Stomach (tissue), 4 donors: ENCODE results near the gene MUC5AC.

ENCODE experiments used
- EP300 ChIP-seq: sonication (generic); formaldehyde crosslinking; IDR thresholded peaks from one replicate; pipeline ENCODE4 v1.6.1; 2017; ENCODE audit warnings: antibody characterized with exemption
- POLR2A ChIP-seq, 4 donors: fragments of 450-650 bp; IDR thresholded peaks; one replicate each; pipeline ENCODE4 v1.6.1; 2016; ENCODE audit warnings: antibody characterized with exemption in 4 of 4, control low read depth in 2 of 4, mild to moderate bottlenecking in 1 of 4, moderate library complexity in 1 of 4
- POLR2AphosphoS5 ChIP-seq, 3 donors: sonication (generic); formaldehyde crosslinking; IDR thresholded peaks; one replicate each; pipeline ENCODE4 v1.6.1; 2016; ENCODE audit warnings: antibody characterized with exemption in 3 of 3
- TF ChIP-seq, protein P1 (sequence below), 7 experiments: fragments of 450-650 bp in 4 of 7; fragments of 200-600 bp in 3 of 7; sonication (generic) in 3 of 7; IDR thresholded peaks; one replicate each; pipeline ENCODE4 v1.5.1; 2016 to 2019; ENCODE audit warnings: antibody characterized with exemption in 7 of 7, control low read depth in 2 of 7, mild to moderate bottlenecking in 1 of 7

DNA sequence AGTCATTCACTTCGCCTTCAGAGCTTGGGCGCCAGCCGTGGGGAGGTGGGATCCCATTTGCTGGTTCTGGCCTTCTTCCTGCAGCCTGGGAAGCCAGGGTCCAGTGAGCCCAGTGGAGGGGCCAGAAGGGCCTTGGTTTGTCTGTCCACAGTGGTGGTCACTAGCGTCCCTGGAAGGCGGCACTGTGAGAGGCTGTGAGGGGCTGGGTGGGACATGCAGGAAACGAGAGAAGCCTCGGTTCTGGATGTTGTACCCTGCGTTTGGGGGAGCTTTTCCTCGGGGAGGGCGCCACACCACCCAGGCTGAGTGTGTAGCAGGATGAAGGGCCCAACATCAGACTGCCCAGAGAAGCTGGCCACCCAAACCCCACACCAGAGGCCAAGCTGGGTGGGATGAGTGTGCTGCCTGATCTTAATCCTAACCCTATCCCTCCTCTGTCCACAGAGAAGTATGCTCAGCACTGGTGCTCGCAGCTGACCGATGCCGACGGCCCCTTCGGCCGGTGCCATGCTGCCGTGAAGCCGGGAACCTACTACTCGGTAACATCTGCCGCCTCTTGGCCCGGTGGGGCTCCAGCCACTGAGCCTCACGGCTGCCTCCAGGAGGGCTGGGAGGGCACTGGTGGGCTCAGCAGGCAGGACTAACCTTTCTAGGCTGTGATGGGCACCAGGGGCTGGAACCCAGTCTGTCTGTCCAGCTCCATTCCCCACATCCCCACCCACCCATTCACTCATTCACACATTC lies 14.4 kb downstream of the MUC5AC start:
- TF ChIP-seq EP300 (no peak), POLR2A (IDR thresholded peaks at IDR 0.05) (no peak), POLR2AphosphoS5 (IDR thresholded peaks at IDR 0.05) (peak in 1 of 3 donors; percentile 10)
- TF ChIP-seq, protein P1, sequence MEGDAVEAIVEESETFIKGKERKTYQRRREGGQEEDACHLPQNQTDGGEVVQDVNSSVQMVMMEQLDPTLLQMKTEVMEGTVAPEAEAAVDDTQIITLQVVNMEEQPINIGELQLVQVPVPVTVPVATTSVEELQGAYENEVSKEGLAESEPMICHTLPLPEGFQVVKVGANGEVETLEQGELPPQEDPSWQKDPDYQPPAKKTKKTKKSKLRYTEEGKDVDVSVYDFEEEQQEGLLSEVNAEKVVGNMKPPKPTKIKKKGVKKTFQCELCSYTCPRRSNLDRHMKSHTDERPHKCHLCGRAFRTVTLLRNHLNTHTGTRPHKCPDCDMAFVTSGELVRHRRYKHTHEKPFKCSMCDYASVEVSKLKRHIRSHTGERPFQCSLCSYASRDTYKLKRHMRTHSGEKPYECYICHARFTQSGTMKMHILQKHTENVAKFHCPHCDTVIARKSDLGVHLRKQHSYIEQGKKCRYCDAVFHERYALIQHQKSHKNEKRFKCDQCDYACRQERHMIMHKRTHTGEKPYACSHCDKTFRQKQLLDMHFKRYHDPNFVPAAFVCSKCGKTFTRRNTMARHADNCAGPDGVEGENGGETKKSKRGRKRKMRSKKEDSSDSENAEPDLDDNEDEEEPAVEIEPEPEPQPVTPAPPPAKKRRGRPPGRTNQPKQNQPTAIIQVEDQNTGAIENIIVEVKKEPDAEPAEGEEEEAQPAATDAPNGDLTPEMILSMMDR (IDR thresholded peaks at IDR 0.05): no peak
